GM19455 (cell line): ENCODE data around the gene IGFBP3.

Source experiments
- ATAC-seq: cut with Tn5 transposase; IDR thresholded peaks from one replicate; pipeline ENCODE4 v1.9.1; 2021; ENCODE audit not compliant: unreplicated experiment

IGFBP3 gene

DNA sequence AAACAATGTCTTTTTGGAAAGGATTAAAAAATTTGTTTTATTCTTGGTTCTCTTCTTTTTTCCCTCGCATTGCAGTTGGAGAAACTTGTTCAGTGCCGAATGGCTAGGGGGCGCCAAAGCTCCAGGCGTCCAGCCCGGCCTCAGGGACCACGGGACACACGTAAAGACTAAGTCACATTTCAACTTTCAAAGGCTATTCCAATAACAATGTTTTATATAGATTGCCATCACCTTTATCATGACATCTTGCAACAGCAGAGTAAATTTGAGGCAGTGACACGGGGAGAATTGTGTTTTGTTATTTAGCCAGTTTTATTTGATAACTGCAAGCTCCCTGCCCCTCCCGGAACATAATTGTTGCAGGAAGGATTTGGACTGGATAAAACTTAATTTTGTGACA is 2.2 kb upstream of the IGFBP3 start:
- ATAC-seq = no peak

GRCh38 chr7:45922810-45923209 is 1.7 kb upstream of the IGFBP3 start:
- no peak for ATAC-seq

DNA sequence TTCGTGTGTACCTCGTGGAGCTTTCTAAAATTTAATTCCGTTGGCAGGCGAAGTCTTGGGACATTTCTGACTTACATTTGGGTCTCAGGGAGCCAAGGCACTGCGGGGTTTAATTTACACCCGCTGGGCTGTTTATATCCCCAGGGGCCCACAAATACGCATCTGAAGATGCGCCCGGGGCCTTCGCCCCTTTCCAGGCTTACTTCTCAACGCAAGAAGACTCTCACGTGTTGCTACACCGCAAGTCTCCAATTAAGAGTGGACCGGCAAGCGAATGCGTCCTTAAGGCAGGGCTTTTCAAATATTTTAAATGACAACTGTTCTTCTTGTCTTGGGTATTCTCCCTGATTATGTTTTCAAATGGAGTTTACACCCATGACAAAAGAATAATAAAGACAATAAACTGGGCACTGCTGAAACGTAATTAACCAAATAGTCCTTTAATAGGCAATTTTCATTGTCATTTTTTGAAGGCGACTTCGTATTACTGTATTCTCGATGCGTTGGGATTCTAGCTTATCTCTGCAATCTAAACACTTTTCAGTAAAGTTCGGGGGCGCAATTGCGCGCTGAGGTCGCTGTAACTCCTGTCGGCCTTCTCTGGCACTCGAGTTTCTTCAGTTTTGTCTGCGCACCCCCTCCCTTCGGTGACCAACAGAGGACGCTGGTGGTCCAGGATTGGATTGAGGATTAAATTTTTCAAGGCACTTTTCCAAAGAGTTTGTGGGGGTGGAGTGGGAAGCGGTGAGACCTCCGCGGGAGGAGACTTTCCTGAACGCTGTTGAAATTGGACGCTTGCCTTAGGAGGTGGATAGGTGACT is 837 bp upstream of the IGFBP3 start:
- ATAC-seq = no peak

GRCh38 chr7:45921381-45921698 is 268 bp upstream of the IGFBP3 start:
- ATAC-seq = no peak

DNA sequence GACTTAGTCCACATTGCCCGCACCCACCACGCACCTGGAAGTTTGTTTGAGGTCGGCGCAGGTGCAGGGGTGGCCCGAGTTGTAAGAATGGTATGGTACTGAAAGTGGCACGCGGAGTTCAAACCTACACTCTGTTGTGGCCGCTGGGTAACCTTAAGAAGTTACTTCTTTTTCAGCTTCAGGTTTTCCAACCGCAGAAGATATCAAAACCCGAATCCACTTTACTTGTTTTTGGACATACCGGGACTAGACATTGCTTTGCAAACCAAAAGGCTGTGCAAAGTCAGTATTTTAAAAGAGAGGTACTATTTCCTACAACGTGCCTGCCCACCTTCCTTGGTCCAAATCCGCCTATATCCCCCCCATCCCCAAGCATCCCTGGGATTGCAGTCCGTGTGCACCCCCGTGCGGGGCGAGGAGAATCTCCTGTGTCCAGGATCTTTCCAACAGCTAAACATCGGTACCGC is 1.0 kb downstream of the IGFBP3 start:
- ATAC-seq = no peak

- no peak for ATAC-seq
Observed at GRCh38 chr7:45919231-45919784, 1.8 kb downstream of the IGFBP3 start.

DNA sequence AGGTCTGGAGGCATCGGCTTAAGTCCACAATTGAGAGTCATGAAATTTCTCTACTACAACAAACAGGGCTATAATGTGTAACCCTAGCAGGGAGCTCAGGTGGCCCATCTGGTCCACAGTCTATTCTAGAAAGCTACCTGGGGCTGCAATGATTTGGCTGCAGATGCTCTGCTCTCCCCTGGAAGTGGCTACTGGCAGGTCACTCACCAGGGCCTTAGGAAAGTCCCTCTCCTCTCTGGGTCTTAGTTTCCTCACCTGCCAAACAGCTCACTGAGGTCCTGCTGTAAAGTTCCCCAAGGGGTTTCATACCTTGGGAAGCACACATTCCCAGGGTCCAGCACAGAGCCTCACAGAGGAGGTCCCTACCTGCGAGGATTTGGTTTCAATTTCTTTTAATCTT is 2.5 kb downstream of the IGFBP3 start:
- no peak for ATAC-seq

- ATAC-seq = peak; percentile 78
Observed at GRCh38 chr7:45917658-45918057, 3.4 kb downstream of the IGFBP3 start.

DNA sequence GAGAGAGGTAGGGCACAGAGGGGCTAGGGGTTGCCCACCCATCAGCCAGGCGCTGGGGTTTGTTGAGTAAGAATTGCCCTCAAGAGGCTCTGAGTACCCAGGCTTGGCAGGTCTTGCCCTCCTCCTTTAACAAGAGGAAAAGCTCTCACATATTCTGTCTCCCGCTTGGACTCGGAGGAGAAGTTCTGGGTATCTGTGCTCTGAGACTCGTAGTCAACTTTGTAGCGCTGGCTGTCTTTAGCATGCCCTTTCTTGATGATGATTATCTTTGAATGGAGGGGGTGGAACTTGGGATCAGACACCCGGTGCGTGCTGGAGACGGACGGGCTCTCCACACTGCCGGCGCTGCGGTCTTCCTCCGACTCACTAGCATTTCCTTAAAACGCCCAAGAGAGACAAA is 4.0 kb downstream of the IGFBP3 start:
- ATAC-seq = no peak

- no peak for ATAC-seq
Observed at GRCh38 chr7:45915606-45916005, 5.5 kb downstream of the IGFBP3 start.

GRCh38 chr7:45914911-45915310 is 6.2 kb downstream of the IGFBP3 start:
- no peak for ATAC-seq

DNA sequence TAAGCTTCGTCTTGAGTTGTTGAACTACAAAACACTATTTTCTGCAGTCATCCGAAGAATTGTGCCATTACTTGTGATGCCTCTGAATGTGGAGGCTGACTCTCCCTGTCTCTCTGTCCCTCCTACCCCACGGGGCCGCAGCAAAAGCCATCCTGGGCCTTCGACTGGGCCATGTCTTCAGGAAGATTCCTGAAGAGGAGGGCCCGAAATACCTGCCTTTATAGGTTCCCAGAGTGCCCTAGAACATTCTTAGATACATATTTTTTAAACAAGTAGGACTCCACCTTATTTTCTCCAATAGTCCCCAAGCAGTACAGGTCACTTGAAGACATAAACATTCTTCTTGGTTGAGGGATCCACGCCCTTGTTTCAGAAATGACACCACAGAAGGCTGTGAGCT is 8.1 kb downstream of the IGFBP3 start:
- no peak for ATAC-seq

- ATAC-seq = no peak
Observed at GRCh38 chr7:45911311-45911710, 9.8 kb downstream of the IGFBP3 start.

GRCh38 chr7:45910855-45911254 is 10.2 kb downstream of the IGFBP3 start:
- no peak for ATAC-seq

DNA sequence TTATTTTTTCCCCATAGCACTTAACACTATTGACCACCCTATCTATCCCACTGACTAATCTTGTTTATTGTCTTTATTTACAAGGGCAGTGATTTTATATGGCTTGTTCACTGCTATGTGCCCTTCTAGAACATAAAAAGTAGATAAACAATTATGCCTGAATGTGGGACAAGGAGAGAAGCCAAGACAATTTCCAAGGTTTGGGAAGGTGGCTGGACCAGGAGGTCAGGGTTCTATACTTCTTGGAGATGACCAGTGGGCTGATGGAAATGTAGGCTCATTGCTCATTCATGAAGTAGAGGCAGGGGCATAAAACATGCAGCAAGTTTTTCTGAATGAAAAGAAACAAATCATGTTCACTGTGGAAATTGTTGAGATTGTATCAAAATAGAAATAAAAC is 11.5 kb downstream of the IGFBP3 start:
- no peak for ATAC-seq

DNA sequence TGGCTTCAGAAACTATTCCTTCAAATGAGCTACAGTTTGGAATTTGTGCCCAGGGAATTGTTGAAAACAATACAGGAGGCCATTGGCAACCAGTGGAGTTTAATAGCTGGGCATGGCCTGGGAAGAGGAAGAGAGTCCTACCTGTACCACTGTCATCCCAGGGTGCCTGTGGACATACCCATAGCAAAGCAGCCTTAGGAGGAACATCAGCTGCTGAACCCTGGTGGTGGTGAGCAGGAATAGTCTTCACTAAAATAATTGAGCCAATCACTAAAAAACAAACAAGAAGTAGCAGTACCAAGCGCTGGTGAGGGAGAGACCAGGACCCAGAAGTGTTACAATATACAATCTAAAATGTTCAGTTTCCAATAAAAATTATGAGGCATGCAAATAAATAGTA is 18.3 kb downstream of the IGFBP3 start:
- ATAC-seq = no peak

- no peak for ATAC-seq
Observed at GRCh38 chr7:45901566-45901965, 19.5 kb downstream of the IGFBP3 start.

DNA sequence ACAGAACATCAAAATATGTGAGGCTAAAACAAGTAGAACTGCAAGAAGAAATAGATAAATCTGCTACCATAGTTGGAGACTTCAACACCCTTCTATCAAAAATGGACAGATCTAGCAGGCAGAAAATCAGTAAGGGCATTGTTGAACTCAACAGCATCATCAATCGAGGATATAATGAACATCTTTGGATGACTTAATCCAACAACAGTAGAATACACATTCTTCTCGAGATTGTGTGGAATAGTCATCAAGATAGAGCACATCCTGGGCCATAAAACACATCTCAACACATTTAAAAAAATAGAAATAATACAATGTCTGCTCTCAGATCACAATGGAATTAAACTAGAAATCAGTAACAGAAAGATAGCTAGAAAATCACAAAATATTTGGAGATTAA is 22.9 kb downstream of the IGFBP3 start:
- no peak for ATAC-seq

- no peak for ATAC-seq
Observed at GRCh38 chr7:45897042-45897690, 23.9 kb downstream of the IGFBP3 start.

DNA sequence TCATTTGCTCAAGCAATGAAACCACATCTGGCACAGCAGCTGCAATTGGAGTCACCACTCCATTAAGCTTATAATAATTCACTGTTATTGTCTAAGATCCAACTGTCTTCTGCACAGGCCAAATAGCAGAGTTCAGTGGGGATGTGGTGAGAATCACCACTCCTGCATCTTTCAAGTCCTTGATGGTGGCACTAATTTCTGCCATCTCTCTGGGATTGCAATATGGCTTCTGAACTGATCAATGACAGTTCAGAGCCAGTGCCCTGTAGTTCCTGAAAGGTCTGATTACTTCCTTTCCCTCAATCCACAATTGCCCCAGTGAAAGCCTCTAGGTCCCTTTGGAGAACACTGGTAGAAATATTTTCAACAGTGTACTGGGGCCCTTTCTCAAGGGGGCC is 26.4 kb downstream of the IGFBP3 start:
- ATAC-seq = no peak

GRCh38 chr7:45893996-45894664 is 26.9 kb downstream of the IGFBP3 start:
- no peak for ATAC-seq
